ENCODE data around the gene C1orf35. TPM values are rescaled to one million over a fixed set of nuclear protein-coding genes. Genes with fewer than 3 reads are reported as not detected.

The C1orf35 gene
- total and polyA plus RNA-seq, 2 of the 4 experiments (the other 2 are of a cell fraction): 4.3 to 13.0 TPM

GRCh38 chr1:228100822-228101613 lies 2.1 kb downstream of the C1orf35 start:
- ChIA-PET POLR2A (ENCODE audit: unreplicated experiment) (no interaction called here), CTCF (no interaction called here)
- no peak overlapping the region; the same call in 1 of the 2 replicates for H3K56ac ChIP-seq (ENCODE audit: extremely low read depth, insufficient read depth, low read length)
- no peaks in the 10 kb centered on the region for H3K27me3 ChIP-seq (ENCODE audit: control insufficient read depth, insufficient read depth, low read length)
- no peak overlapping the region for H2BK5ac ChIP-seq (ENCODE audit: low read depth, low read length, poor library complexity, severe bottlenecking)
- no peak for ATAC-seq (ENCODE audit: low read depth)
- no peak overlapping the region; the same call in 1 of the 2 replicates for H4K5ac ChIP-seq (ENCODE audit: low read depth, low read length)
- no peak overlapping the region for H3K4me2 ChIP-seq (ENCODE audit: low read depth, low read length)
- no peak overlapping the region for H2AK5ac ChIP-seq (ENCODE audit: low read depth, low read length)
- peaks cover 7% of the 10 kb centered on the region; the same call in 1 of the 2 replicates for H3K4me1 ChIP-seq (ENCODE audit: control insufficient read depth, insufficient read depth, low read length)
- intact Hi-C loops (cut with micrococcal nuclease) (loop anchor here (5.0 kb wide), 1 partner anchor 41 kb away; the partner anchor contains the start of gene GUK1), dilution Hi-C loops (cut with HindIII; ENCODE audit: low sequenced_read_pairs, unreplicated experiment) (no loop called here), in situ Hi-C loops (cut with MboI; ENCODE audit: low sequenced_read_pairs) (no loop called here)
- H2BK15ac ChIP-seq (ENCODE audit: low read depth, low read length): no peak overlapping the region
- no peak overlapping the region for H2BK120ac ChIP-seq (ENCODE audit: low read depth, low read length)
- H3K4ac ChIP-seq (ENCODE audit: low read depth, low read length): no peak overlapping the region
- H4K91ac ChIP-seq (ENCODE audit: insufficient read depth, low read depth, low read length): no peak overlapping the region
- no peak overlapping the region for H3K14ac ChIP-seq (replicated peaks; ENCODE audit: low read depth, low read length)
- no peak for DNase-seq
- H2AK9ac ChIP-seq (replicated peaks; ENCODE audit: low read depth, low read length, poor library complexity): peak overlapping the region; percentile 48
- peaks cover 21% of the 10 kb centered on the region for H3K9me1 ChIP-seq (ENCODE audit: insufficient read depth, low read length)
- H3K23ac ChIP-seq (ENCODE audit: low read depth, low read length): peak overlapping the region; percentile 27; the same call in 1 of the 2 replicates
- no peak overlapping the region for H3K4me3 ChIP-seq (ENCODE audit: insufficient read depth, low read depth, low read length)
- no peak overlapping the region for H3K27ac ChIP-seq (ENCODE audit: insufficient read depth, low read length)
- no peaks in the 10 kb centered on the region for H3K9me3 ChIP-seq (ENCODE audit: control insufficient read depth, insufficient read depth, low read length)
- 100% methylated on average over 2 of the region's 12 CpGs; no CpG with 5 or more reads in 1 of the 2 experiments for WGBS, 2 experiments (ENCODE audit: extremely low coverage in 2 of 2, insufficient read length in 1 of 2)
- H3K36me3 ChIP-seq (ENCODE audit: control insufficient read depth, insufficient read depth, low read length): peaks cover 47% of the 10 kb centered on the region
- H3K79me1 ChIP-seq (ENCODE audit: low read depth in 1 of 2, low read length in 2 of 2): peaks cover 7 to 61% of the 10 kb centered on the region in 2 experiments; a peak in 3 of 4 replicates
- H3K18ac ChIP-seq (ENCODE audit: low read depth, low read length): no peak overlapping the region
- BruUV-seq (replicated peaks): no TSS peak
- peaks cover 58% of the 10 kb centered on the region for H4K20me1 ChIP-seq (ENCODE audit: insufficient read depth, low read length)
- 0 out of 4 replicates have a peak overlapping the region, but pooled peaks of 1 of the 2 experiments have one; percentile 41 for H4K8ac ChIP-seq (ENCODE audit: low read depth in 2 of 2, low read length in 2 of 2)
- TF ChIP-seq, protein P1, sequence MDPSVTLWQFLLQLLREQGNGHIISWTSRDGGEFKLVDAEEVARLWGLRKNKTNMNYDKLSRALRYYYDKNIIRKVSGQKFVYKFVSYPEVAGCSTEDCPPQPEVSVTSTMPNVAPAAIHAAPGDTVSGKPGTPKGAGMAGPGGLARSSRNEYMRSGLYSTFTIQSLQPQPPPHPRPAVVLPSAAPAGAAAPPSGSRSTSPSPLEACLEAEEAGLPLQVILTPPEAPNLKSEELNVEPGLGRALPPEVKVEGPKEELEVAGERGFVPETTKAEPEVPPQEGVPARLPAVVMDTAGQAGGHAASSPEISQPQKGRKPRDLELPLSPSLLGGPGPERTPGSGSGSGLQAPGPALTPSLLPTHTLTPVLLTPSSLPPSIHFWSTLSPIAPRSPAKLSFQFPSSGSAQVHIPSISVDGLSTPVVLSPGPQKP (IDR thresholded peaks at IDR 0.05; ENCODE audit: borderline replicate concordance, low read depth, low read length): no peak
- TF ChIP-seq POLR2A (IDR thresholded peaks at IDR 0.05; ENCODE audit: low read depth, low read length) (no peak), RAD21 (IDR thresholded peaks at IDR 0.05; ENCODE audit: low read length) (no peak), MXI1 (IDR thresholded peaks at IDR 0.05; ENCODE audit: borderline replicate concordance, low read depth, low read length) (no peak), CEBPB (IDR thresholded peaks at IDR 0.05; ENCODE audit: low read depth, low read length) (no peak)
- no peak overlapping the region for H3K9ac ChIP-seq (ENCODE audit: low read depth, low read length)
- no peak overlapping the region for H2BK20ac ChIP-seq (ENCODE audit: low read depth, low read length)
- H2AFZ ChIP-seq (replicated peaks; ENCODE audit: low read length, poor library complexity): peak overlapping the region; percentile 67

Data from IMR-90 (cell line).